ENCODE data around the gene STXBP6. TPM values are rescaled to one million over a fixed set of nuclear protein-coding genes. Genes with fewer than 3 reads are reported as not detected.

Gene STXBP6
- total and polyA plus RNA-seq, 7 donors = 7.1 to 32.8 (median 14.3) TPM

- Histone ChIP-seq H3K36me3 (no peaks in the 10 kb centered on the region), H3K27me3 (no peaks in the 10 kb centered on the region), H3K4me3 (peak overlapping the region; percentile 72 to 84 (median 78)), H3K9me3 (no peaks in the 10 kb centered on the region), H3K4me1 (peaks cover 0 to 34% (median 14%) of the 10 kb centered on the region in 4 donors), H3K27ac (peak overlapping the region; percentile 80 to 93 (median 86))
- intact Hi-C loops (cut with DNase I) = loop anchor here (5.0 kb wide), 1 partner anchor 82 kb away; no protein-coding TSS in a partner anchor
- WGBS, 2 donors = 8% methylated on average over 31 of the region's 31 CpGs
- DNase-seq = no peak
- TF ChIP-seq POLR2AphosphoS5 (IDR thresholded peaks at IDR 0.05) = peak in 1 of 4 donors; percentile 8
- TF ChIP-seq POLR2A (IDR thresholded peaks at IDR 0.05) = no peak
Observed at GRCh38 chr14:25050269-25051150, 563 bp upstream of the STXBP6 start.

GRCh38 chr14:25049093-25049567 is 817 bp downstream of the STXBP6 start:
- Histone ChIP-seq H3K4me1 (peaks cover 0 to 37% (median 14%) of the 10 kb centered on the region in 4 donors), H3K27me3 (no peaks in the 10 kb centered on the region), H3K4me3 (peak overlapping the region; percentile 72 to 84 (median 78)), H3K9me3 (no peaks in the 10 kb centered on the region), H3K27ac (peak overlapping the region; percentile 80 to 93 (median 86)), H3K36me3 (no peaks in the 10 kb centered on the region)
- intact Hi-C loops (cut with DNase I) = loop anchor here (2.0 to 10.0 kb wide), 2 partner anchors 94 to 242 kb away; no protein-coding TSS in a partner anchor
- TF ChIP-seq CTCF (IDR thresholded peaks at IDR 0.05) (no peak), POLR2AphosphoS5 (IDR thresholded peaks at IDR 0.05) (no peak), POLR2A (IDR thresholded peaks at IDR 0.05) (no peak), EP300 (IDR thresholded peaks at IDR 0.05) (no peak)
- peak; percentile 72 for DNase-seq
- WGBS, 2 donors = 2 to 4% methylated on average over 34 of the region's 34 CpGs

- peaks cover 0 to 41% (median 19%) of the 10 kb centered on the region in 4 donors for H3K4me1 ChIP-seq
- H3K4me3 ChIP-seq = peak overlapping the region; percentile 72 to 84 (median 78)
- H3K9me3 ChIP-seq = no peaks in the 10 kb centered on the region
- peak overlapping the region; percentile 80 to 93 (median 86) for H3K27ac ChIP-seq
- no peaks in the 10 kb centered on the region for H3K27me3 ChIP-seq
- TF ChIP-seq EP300 (IDR thresholded peaks at IDR 0.05) (no peak), POLR2AphosphoS5 (IDR thresholded peaks at IDR 0.05) (peak; percentile 20 to 68 (median 50)), CTCF (IDR thresholded peaks at IDR 0.05) (no peak), POLR2A (IDR thresholded peaks at IDR 0.05) (no peak)
- peak; percentile 89 for DNase-seq
- intact Hi-C loops (cut with DNase I) = loop anchor here (2.0 to 10.0 kb wide), 2 partner anchors 94 to 242 kb away; no protein-coding TSS in a partner anchor
- WGBS, 2 donors = 13 to 47% methylated on average over 17 of the region's 17 CpGs
- no peaks in the 10 kb centered on the region for H3K36me3 ChIP-seq
Observed at GRCh38 chr14:25048170-25049016, 1.6 kb downstream of the STXBP6 start.

- no peaks in the 10 kb centered on the region for H3K36me3 ChIP-seq
- intact Hi-C loops (cut with DNase I) = loop anchor here (10.0 kb wide), 1 partner anchor 92 kb away; no protein-coding TSS in a partner anchor
- DNase-seq = no peak
- no peak overlapping the region for H3K27ac ChIP-seq
- no peak for TF ChIP-seq EP300 (IDR thresholded peaks at IDR 0.05)
- TF ChIP-seq POLR2AphosphoS5 (IDR thresholded peaks at IDR 0.05) = no peak
- no peak for TF ChIP-seq POLR2A (IDR thresholded peaks at IDR 0.05)
- no peak for TF ChIP-seq CTCF (IDR thresholded peaks at IDR 0.05)
- no peak overlapping the region for H3K4me3 ChIP-seq
- no peaks in the 10 kb centered on the region for H3K9me3 ChIP-seq
- peaks cover 0 to 59% (median 32%) of the 10 kb centered on the region in 4 donors for H3K4me1 ChIP-seq
- 76 to 78% methylated on average over 2 of the region's 2 CpGs for WGBS, 2 donors
- H3K27me3 ChIP-seq = no peaks in the 10 kb centered on the region
Observed at GRCh38 chr14:25046301-25046943, 3.5 kb downstream of the STXBP6 start.
